NCI-H2196 (cell line): Measurements from ENCODE around the gene CTH.
"Not testable (repeated sequence)": the region's sequence is repeated elsewhere in the genome, so short reads cannot be mapped to it uniquely, and the experiment has no call there.

Experiments
- DNase-seq: peaks from one replicate; lab custom pipeline; 2025; ENCODE audit not compliant: unreplicated experiment; lab: John Stamatoyannopoulos, UW

Gene CTH

DNA sequence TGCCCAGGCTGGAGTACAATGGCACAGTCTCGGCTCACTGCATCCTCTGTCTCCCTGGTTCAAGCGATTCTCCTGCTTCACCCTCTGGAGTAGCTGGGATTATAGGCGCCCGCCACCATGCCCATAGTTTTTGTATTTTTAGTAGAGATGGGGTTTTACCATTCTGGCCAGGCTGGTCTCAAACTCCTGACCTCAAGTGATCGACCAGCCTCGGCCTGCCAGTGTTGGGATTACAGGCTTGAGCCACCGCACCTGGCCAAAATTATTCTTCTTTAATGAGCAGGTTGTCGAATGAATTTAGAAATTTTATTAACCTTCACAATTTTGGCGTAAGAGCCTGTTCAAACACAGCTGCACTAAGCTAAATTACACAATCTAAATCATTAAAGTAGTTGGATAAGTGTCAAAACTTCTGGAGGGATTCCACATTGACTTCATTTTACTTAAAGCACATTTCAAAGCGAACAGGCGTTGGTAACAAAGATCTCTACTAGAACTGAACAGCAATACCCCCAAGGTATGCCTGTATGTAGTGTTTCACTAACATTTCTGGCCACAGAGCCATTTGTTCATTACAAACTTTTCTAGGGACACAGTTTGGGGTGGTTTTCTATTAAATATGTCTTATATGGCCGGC lies 5.2 kb upstream of the CTH start:
- DNase-seq: no peak

DNA sequence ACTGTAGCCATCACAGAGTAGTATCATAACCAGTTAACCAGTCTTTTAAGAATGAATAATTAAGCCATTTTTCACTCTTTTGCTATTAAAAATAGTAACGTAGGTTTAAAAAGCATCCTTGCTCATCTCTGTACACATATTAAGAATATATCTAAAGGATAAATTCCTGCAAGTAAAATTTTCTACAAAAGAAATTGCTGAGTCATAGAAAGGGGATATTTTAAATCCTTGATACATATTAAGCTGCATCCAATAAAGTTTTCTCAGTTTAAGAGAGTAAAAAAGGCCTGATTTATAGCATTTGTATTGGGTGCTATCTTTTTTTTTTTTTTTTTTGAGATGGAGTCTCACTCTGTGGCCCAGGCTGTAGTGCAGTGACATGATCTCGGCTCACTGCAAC lies 1.9 kb upstream of the CTH start:
- DNase-seq: no peak

DNA sequence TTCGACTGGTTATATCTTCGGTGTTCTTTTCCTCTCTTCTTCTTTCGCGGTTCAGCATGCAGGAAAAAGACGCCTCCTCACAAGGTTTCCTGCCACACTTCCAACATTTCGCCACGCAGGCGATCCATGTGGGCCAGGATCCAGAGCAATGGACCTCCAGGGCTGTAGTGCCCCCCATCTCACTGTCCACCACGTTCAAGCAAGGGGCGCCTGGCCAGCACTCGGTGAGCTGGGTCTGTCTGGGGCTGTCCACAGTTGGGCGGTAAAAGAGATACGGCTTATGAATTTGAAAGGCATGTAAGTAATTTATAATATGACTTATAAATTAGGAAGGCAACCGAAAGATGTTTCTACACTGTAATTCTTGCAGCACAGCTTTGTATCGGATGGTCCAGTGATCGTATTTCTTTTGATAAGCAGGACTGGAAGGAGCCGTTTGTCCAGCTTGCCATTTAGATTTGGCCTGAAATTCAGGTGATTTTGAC lies 334 bp downstream of the CTH start:
- no peak for DNase-seq

DNA sequence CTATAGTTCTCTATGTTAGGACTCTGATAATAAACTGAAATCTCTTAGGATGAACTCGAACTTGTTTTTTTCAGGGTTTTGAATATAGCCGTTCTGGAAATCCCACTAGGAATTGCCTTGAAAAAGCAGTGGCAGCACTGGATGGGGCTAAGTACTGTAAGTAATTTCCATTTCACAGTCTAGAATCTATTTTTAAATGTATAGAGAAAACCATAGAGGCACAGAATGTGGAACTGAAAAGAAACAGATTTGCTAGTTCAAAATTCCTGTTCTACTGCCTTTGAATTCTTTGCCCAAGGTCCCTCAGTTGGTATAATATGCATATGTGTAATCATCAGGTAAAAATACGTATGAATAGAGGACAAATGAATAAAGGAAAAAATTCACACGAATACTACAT lies 4.8 kb downstream of the CTH start:
- no peak for DNase-seq

DNA sequence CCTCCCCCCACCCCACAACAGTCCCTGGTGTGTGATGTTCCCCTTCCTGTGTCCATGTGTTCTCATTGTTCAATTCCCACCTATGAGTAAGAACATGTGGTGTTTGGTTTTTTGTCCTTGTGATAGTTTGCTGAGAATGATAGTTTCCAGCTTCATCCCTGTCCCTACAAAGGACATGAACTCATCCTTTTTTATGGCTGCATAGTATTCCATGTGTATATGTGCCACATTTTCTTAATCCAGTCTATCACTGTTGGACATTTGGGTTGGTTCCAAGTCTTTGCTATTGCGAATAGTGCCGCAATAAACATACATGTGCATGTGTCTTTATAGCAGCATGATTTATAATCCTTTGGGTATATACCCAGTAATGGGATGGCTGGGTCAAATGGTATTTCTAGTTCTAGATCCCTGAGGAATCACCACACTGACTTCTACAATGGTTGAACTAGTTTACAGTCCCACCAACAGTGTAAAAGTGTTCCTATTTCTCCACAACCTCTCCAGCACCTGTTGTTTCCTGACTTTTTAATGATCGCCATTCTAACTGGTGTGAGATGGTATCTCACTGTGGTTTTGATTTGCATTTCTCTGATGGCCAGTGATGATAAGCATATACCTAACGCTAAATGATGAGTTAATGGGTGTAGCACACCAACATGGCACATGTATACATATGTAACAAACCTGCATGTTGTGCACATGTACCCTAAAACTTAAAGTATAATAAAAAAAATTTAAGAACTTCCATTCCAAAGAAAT lies 8.1 kb downstream of the CTH start:
- not testable (repeated sequence) for DNase-seq

DNA sequence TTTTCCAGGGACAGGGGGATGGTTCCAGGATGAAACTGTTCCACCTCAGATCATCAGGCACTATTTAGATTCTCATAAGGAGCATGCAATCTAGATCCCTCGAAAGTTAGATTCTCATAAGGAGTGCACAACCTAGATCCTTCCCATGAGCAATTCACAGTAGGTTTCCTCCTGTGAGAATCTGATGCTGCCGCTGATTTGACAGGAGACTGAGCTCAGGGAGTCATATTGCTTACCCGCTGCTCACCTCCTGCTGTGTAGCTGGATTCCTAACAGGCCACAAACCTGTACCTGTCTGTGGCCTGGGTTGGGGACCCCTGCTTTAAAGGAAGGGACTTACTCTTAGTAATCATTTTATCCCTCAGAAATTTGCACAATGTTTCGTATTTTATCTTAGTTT lies 9.3 kb downstream of the CTH start:
- no peak for DNase-seq

DNA sequence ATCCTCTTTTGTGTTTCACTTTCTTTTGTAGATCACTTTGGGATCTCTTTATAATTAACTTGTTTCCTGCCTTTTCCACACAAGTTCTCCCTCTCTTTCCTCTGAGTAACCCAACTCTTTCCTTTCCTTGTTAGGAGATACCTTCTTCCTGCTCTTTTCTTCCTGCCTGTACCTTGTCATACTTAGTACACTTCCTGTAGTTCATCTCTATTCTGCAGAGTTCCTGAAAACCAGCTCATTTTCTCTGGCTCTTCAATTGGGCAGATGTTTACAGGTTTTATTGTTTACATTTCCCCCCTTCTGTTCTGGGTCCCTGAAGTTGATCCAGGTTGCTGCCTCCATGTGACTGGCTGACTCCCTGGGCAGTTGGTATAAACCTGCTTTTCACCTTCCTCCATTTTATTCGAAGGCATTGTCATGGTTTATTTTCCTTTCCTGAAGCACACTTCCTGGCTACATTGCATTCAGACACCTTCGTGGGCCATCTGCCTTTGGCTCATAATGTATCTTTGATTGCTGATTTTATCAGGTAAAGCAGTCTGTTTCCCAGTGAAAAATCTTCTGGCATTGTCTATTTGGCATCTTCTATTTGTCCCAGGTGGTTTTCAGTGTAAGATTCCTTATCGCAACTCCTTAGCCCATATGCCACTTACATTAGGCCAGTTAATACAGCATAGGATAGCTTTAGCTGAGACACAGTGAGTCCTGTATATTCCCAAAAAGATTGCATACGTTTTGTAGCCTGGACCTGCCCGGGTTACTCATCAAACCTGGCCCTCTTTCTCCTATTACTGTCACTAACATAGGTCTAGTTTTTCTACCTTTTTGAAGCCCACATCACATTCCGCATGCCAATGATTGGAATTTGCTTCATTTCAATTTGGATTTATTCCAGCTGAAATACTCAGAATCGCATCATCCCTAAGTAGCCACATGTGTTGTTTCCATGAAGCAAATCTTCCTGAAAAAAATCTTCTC lies 15.4 kb downstream of the CTH start:
- no peak for DNase-seq

DNA sequence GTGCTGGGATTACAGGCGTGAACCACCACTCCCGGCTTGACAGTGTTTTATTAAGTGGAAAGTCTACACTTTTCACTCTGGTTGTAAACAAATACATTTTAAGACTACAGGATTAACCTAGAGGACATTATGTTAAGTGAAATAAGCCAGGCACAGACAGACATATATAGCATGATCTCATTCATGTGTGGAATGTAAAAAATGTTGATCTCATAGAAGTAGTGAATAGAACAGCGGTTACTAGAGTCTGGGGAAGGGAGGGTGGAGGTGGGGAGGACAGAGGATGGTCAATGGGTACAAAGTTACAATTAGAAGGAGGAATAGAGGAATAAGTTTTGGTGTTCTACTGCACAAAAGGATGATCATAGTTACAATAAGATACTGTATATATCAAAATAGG lies 16.9 kb downstream of the CTH start:
- DNase-seq: no peak

DNA sequence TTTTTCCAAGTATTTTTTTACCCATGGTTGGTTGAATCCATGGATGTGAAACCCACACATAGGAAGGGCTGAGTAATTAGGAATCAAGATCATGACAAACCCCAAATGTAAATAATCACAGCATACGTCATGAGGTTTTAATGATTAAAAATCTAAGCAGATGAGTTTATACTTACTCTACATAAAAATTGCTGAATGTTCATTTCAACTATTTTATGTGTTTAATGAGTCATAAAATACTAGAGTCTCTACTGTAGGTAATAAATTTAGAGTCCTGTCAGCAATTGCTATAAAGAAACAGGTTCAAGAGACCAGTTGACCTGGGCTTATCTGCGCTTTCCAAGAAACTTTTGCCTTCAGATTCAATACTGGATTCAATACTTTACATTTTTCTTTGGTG lies 18.2 kb downstream of the CTH start:
- no peak for DNase-seq

DNA sequence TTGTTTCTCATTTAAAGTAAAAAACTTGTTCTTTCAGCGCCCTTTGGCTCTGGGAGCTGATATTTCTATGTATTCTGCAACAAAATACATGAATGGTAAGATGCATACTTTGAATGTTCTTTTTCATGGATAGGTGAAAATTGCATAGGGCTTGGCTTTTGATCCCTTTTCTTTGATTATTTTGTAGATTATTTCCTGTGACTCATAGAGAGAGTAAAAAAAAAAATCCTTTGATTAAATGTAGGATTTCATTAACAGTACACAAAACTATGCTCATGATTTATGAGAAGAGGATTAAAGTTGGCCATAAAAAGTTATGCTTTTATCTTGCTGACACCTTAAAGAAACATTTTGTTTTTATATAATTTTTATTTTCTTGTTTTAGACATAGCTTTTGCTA lies 18.7 kb downstream of the CTH start:
- DNase-seq: no peak

DNA sequence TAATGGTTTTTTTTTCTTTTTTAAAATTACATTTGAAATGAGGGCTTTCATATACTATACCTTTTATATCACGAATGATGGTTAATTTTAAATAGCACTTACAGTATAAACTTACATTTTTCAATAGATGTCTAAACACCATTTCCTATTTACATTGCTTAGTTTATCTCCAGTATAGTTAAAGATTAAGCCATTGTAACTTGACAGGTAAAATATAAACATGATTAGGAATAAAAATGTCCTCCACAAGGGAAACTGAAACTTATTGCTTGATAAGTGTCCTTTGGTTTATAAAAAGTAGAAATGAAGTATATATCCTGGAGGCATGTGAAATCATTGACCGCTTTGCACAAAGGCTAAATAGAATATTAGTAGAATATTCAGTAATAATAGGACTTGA lies 20.2 kb downstream of the CTH start:
- DNase-seq: no peak

DNA sequence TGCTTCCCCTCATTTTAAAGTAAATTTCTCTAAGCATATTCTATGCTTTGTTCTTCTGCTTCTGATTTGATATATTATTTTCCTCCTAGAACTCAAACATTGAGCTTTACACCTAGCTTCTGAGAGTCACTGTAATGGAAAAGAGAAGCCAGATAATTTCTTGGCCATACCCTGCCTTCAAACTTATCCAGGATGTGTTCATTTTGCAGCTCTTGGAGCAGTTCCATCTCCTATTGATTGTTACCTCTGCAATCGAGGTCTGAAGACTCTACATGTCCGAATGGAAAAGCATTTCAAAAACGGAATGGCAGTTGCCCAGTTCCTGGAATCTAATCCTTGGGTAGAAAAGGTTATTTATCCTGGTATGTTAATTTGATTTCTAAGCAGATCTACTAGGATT lies 20.8 kb downstream of the CTH start:
- DNase-seq: no peak

DNA sequence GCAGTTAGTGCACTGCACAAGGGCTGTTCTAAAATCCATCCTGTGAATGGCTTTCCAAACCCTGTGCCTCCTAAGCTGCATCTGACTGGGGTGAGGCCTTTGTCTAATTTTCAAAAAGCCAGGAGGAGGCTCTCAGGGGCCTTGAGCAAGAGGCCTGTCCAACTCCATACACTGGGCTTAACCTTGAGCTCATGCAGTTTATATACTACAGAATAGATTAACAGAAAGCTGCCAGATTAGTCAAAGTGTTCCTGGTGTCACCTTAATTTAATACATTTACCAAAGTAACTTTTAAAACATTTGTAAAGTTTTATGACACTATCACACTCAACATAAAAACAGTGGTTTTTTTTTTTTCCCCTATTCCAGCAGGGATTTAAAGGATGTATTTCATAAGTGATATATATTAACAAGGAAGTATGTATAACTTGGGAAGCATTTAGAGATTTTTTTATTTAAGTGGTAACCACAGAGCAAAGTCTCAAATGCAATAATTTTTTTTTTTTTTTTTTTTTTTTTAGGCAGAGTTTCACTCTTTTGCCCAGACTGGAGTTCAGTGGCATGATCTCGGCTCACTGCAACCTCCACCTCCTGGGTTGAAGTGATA lies 23.3 kb downstream of the CTH start:
- DNase-seq: no peak

DNA sequence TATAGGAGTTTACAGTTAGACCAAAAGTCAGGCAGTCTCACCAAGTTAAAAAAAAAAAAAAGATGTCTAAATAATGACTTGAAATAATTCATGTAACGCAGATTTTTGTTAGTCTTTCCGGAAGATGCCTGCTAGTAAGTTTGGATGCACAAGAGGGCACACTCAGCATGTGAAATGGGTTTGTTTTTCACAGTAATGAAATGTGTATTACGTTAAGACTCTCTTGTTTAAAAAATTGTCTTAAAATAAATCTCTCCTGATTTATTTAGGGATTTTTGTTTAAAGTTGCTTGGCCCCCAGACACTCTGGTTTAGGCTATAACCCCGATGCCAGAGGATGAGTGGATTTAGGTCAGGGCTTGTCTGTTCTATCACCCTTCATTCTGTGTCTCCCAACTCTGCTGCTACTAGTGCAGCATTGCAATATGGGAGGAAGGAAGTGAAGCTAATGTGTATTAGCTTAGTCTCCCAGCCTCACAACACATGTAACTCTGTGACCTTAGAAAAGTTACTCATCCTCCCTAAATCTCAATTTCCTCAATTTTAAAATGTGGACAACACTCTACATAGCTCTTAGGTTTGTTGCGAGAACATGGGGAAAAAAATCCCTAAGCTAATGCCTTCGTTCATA lies 25.7 kb downstream of the CTH start:
- DNase-seq: peak; percentile 19

DNA sequence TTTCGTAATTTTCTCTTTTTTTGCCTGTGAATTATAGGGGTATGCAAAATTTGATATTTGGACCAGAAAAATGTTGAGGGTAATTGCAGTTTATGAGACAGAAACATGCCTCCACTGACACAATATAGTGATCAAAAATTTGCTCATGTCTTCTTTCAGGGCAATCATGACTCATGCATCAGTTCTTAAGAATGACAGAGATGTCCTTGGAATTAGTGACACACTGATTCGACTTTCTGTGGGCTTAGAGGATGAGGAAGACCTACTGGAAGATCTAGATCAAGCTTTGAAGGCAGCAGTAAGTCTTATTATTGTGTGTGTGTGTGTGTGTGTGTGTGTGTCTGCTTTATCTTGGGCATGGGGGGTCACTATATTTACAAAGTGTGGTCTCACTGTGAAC lies 27.5 kb downstream of the CTH start:
- no peak for DNase-seq

DNA sequence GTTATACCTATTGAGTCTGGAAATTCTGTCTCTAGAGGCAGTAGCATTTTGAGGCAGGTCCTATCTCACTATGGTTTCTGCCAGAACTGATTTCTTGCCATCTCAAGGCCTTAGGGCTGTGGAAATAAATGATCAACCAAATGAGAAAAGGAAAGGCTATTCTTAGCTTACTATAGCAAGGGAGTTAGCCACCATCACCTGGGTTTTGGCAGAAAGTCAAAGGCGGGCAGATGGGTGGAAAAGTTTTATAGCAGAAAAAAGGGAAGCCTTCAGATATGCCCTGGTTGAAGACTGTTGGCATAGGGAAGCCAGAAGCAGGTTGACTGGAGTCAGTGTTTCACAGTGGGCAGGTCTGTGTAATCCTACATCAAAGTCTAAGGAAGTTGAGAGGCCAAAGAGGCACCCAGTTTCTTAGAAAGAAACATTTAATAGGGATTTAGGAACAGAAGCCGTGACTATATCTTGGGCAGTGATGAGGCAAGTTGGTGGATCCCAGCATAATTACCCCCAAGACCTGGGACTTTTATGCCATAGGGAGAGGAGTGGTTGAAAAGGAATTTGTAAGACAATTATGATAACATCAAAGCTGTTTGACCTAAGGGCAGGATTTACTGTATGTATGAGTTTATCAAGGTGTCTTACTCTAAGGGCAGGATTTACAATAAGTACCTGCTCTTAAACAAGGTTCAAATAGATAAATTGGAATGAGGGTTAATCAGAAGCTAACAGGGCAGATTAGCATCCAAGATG lies 29.7 kb downstream of the CTH start:
- no peak for DNase-seq

DNA sequence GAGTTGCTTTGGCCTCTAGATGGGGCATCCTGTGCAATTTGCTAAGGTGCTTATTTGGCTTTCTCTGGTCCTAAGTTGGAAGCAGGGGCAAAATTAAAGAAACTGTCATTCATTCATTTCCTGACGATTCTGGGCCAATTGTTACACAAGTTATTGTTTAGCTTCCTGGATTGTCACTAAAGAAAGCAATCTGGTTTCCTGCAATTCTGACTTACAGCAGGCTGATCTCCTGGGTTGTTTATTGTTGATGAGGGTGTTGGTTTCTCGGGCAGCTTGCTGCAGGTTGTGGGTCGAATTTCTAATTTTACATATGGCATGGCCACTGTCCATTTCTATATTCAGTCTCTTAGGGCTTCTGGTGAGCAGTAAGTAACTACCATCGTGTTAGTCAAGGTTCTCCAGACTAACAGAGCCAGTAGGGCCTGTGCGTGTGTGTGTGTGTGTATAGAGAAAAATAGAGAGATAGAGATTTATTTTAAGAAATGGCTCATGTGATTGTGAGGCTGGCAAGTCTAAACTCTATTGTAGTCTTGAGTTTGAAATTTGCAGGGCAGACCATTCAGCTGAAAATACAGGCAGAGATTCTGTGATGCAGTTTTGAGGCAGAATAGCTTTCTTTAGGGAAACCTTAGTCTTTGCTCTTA lies 30.4 kb downstream of the CTH start:
- no peak for DNase-seq

DNA sequence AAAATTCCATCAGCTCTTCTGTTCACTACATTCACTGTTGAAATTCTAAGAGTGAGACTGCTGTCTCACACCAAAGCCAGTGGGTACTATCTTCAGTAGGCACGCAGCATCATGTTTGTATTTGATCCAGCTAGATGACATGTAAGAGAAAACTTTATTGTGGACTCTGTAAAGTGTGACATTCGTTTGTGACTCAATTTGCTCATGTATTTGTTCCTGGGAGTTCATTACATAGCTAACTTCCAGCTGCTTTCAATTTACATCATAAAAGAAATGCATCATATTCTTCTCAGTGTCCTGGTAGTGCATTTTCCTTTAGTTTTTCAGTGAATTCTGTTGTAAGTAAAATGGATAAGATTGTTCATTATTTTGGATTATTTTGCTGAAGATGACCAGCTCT lies 31.4 kb downstream of the CTH start:
- no peak for DNase-seq

DNA sequence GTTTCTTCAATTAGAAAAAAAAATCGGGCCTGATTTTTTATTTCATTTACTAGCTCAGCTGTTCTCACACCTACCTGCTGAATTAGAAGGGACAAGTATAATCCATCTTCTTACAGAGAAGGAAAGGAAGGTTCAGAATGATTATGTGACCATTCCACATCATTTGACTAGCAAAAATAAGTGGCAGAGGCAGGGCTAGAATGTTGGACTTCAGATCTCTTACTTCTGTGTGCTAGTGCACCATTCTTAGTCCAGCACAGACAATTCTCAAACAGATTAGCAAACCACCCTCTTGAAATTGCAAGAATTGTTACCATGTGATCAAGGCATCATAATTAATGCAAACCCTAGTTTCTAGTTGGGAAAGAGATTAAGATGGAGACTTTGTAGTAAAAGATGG lies 32.7 kb downstream of the CTH start:
- DNase-seq: no peak

DNA sequence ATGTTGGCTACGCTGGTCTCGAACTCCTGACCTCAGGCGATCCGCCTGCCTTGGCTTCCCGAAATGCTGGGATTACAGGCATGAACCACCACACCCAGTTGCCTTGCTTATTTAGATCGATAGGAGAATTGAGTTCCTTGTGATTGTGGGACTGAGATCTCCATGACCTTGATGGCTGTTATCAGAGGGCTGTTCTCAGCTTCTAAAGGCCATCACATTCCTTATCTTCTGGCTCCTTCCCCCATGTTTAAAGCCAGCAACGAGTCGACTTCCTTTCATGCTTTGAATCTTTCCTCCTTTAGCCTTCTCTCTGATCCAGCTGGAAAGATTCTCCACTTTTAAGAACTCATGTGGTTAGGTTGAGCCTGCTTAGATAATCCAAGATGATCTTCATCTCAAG lies 38.0 kb downstream of the CTH start:
- DNase-seq: no peak
